Heart right ventricle (tissue), 16 donors: ENCODE results near the gene KAT6B. TPM values are rescaled to one million over a fixed set of nuclear protein-coding genes. Genes with fewer than 3 reads are reported as not detected.

Experiments used
- ATAC-seq, 8 donors: fragments of 200-7000 bp; cut with Tn5 transposase; one replicate each; pipeline ENCODE4 v1.9.1; 2020; ENCODE audit warnings: mild to moderate bottlenecking in 8 of 8, moderate library complexity in 8 of 8, moderate number of reproducible peaks in 1 of 8
- DNase-seq, 2 donors: peaks; one replicate each; pipeline ENCODE4 v3.0.0-alpha.2; 2020
- H3K27ac ChIP-seq, 10 donors: fragments of 200-600 bp; sonication (generic) in 2 of 10; one replicate each; pipeline versions ENCODE4 v1.5.0 to v1.8.0; 2020 to 2022; ENCODE audit warnings: mild to moderate bottlenecking in 3 of 10
- H3K27me3 ChIP-seq, 7 donors: fragments of 200-600 bp; one replicate each; pipeline ENCODE4 v1.8.0; 2021 to 2022; ENCODE audit warnings: mild to moderate bottlenecking in 2 of 7
- H3K36me3 ChIP-seq, 9 donors: fragments of 200-600 bp; sonication (generic) in 1 of 9; one replicate each; pipeline versions ENCODE4 v1.5.0 to v1.8.0; 2020 to 2022; ENCODE audit warnings: mild to moderate bottlenecking in 2 of 9
- H3K4me1 ChIP-seq, 9 donors: fragments of 200-600 bp; sonication (generic) in 1 of 9; one replicate each; pipeline versions ENCODE4 v1.5.0 to v1.8.0; 2020 to 2022; ENCODE audit warnings: mild to moderate bottlenecking in 4 of 9
- H3K4me3 ChIP-seq, 10 donors: fragments of 200-600 bp; sonication (generic) in 2 of 10; one replicate each; pipeline versions ENCODE4 v1.5.0 to v1.8.0; 2020 to 2022; ENCODE audit warnings: mild to moderate bottlenecking in 7 of 10, moderate library complexity in 2 of 10
- H3K9me3 ChIP-seq, 11 donors: fragments of 200-600 bp in 10 of 11; sonication (generic) in 2 of 11; one replicate each; pipeline versions ENCODE4 v1.5.0 to v1.8.0; 2013 to 2022; ENCODE audit warnings: mild to moderate bottlenecking in 2 of 11, control low read depth in 1 of 11, moderate library complexity in 1 of 11
- WGBS, 2 donors: extraction: QIAGEN DNeasy Blood & Tissue Kit; methylation state at CpG; one replicate each; pipeline ENCODE4 v1.1.7; 2013; ENCODE audit warnings: inconsistent platforms in 1 of 2; 5-methylcytosine and 5-hydroxymethylcytosine counted together
- intact Hi-C, 10 donors: fragments of 100-400 bp; cut with DNase I; formaldehyde crosslinking; loops; one replicate each; pipeline versions ENCODE4 v1.11.1 to v1.14.2; 2022
- polyA plus RNA-seq, 2 donors: library from polyadenylated mRNA; stranded (reverse); fragments of 200-250 nt; gene quantifications; one replicate each; pipeline ENCODE4 v1.2.3, GENCODE V29; 2013
- total RNA-seq, 10 donors: library from RNA; stranded (reverse); fragmentation: NEBNext Ultra II Directional in 3 of 10; extraction: Animal tissue kit (Norgen Biotek cat#: 25700) in 3 of 10; gene quantifications; one replicate each; pipeline versions ENCODE4 v1.2.1 to v1.2.4, GENCODE V29; 2021 to 2023
- TF ChIP-seq, protein P1 (sequence below), 9 donors: fragments of 200-600 bp; sonication (generic) in 2 of 9; IDR thresholded peaks; one replicate each; pipeline versions ENCODE4 v1.5.0 to v1.8.0; 2021 to 2022; ENCODE audit warnings: antibody characterized with exemption in 9 of 9, mild to moderate bottlenecking in 5 of 9, moderate library complexity in 1 of 9
- donor health status: Arrhythmogenic right ventricular cardiomyopathy.
- donor health status: ischemic (EF 13 %, LVEDD 7.1; RV severe dilation, severe dysfunction).
- donor health status: healthy with polysubstance abuse.
- donor health status: DM: no; HTN: yes; CAD: no.
- donor health status: DM: no; HTN: no; CAD: no.
- donor health status: ischemic (EF 25% LVEDD 6.9; RV normal size, moderate dysfunction).
- donor health status: ischemic (EF 25% LVEDD 5.7; RV mildly dilated, moderate dysfunction).
- donor health status: healthy.
- donor health status: DM: yes; HTN: yes; CAD: no.
- donor health status: Ischemic cardiomyopathy.
- donor health status: ischemic (EF 35%, LVEDD 5.7; RV mildly dilated, moderate dysfunction).
- donor health status: nonischemic (EF 11% LVEDD 7.7; RV severe dilation, severe dysfunction).
- donor health status: DM: yes; HTN: yes; CAD: no.
- donor health status: PGD.
- donor health status: ischemic (EF 29% LVEDD 5.4; RV normal size, mild dysfunction).
- donor health status: nonischemic (EF 23%, LVEDD 6.1; RV moderate dilation, normal function).

The KAT6B gene
- total and polyA plus RNA-seq, 12 donors: 3.4 to 58.4 (median 46.5) TPM

DNA sequence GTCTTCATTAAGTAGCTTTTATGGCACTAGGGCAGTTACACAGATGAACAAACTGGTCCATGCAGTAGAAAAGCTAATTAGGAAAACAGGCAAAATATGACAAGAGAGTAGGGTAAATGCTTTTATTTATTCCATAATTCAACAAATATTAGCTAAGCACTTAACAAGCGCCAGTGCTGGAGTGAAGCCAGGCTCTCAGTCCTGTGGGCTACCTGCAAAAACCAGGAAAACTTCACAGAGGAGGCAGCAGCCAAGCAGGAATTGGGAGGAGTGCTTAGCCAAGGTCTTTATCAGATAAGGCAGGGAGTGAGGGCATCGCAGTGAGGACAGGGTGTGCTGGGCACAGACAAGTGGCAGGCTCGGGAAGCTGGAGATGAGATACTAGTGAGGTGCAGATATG, 4.9 kb upstream of the KAT6B start:
- Histone ChIP-seq H3K27me3 (no peaks in the 10 kb centered on the region), H3K4me1 (peaks cover 5 to 36% (median 30%) of the 10 kb centered on the region in 9 donors), H3K4me3 (no peak overlapping the region), H3K27ac (peak overlapping the region in 6 of 10 donors; percentile 65 to 100 (median 87)), H3K9me3 (peaks cover 0 to 11% (median 0%) of the 10 kb centered on the region in 11 donors), H3K36me3 (no peaks in the 10 kb centered on the region)
- WGBS, 2 donors: 43 to 45% methylated on average over 3 of the region's 3 CpGs
- TF ChIP-seq, protein P1, sequence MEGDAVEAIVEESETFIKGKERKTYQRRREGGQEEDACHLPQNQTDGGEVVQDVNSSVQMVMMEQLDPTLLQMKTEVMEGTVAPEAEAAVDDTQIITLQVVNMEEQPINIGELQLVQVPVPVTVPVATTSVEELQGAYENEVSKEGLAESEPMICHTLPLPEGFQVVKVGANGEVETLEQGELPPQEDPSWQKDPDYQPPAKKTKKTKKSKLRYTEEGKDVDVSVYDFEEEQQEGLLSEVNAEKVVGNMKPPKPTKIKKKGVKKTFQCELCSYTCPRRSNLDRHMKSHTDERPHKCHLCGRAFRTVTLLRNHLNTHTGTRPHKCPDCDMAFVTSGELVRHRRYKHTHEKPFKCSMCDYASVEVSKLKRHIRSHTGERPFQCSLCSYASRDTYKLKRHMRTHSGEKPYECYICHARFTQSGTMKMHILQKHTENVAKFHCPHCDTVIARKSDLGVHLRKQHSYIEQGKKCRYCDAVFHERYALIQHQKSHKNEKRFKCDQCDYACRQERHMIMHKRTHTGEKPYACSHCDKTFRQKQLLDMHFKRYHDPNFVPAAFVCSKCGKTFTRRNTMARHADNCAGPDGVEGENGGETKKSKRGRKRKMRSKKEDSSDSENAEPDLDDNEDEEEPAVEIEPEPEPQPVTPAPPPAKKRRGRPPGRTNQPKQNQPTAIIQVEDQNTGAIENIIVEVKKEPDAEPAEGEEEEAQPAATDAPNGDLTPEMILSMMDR (IDR thresholded peaks at IDR 0.05): no peak
- DNase-seq: no peak
- intact Hi-C loops: loop anchor here in 8 of 10 donors (5.0 to 10.0 kb wide), 13 partner anchors 103 to 667 kb away; partner anchors contain the start of genes ADK (in 1 of the 8), AP3M1 (in 1 of the 8) and COMTD1 (in 1 of the 8)
- no peak for ATAC-seq

DNA sequence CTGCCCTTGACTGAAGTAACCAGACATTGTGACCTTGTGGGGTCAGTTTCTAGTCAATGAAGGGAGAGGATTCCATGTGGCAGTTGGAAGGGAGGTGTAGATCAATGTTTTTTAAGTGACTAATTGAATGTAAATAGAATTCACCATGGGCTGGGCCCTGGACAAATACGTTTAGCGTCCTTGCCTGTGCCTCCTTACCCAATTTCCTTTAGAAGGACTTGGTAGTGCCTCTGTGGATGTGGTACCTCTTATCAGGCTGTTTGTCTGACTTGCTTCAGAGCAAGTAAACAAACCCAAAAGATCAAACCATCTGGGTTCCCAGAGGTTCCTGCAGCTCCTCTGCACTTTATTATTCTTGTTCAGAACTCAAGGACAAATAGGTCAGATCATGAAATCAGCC, 4.3 kb upstream of the KAT6B start:
- WGBS, 2 donors: 75 to 86% methylated on average over 2 of the region's 2 CpGs
- no peak for ATAC-seq
- no peaks in the 10 kb centered on the region for H3K36me3 ChIP-seq
- H3K9me3 ChIP-seq: peaks cover 0 to 5% (median 0%) of the 10 kb centered on the region in 11 donors
- no peak for DNase-seq
- intact Hi-C loops: loop anchor here in 8 of 10 donors (5.0 to 10.0 kb wide), 13 partner anchors 103 to 667 kb away; partner anchors contain the start of genes ADK (in 1 of the 8), AP3M1 (in 1 of the 8) and COMTD1 (in 1 of the 8)
- H3K27me3 ChIP-seq: no peaks in the 10 kb centered on the region
- H3K4me1 ChIP-seq: peaks cover 5 to 38% (median 31%) of the 10 kb centered on the region in 9 donors
- TF ChIP-seq, protein P1 (IDR thresholded peaks at IDR 0.05): no peak
- peak overlapping the region in 9 of 10 donors; percentile 26 to 100 (median 68) for H3K27ac ChIP-seq
- H3K4me3 ChIP-seq: no peak overlapping the region

DNA sequence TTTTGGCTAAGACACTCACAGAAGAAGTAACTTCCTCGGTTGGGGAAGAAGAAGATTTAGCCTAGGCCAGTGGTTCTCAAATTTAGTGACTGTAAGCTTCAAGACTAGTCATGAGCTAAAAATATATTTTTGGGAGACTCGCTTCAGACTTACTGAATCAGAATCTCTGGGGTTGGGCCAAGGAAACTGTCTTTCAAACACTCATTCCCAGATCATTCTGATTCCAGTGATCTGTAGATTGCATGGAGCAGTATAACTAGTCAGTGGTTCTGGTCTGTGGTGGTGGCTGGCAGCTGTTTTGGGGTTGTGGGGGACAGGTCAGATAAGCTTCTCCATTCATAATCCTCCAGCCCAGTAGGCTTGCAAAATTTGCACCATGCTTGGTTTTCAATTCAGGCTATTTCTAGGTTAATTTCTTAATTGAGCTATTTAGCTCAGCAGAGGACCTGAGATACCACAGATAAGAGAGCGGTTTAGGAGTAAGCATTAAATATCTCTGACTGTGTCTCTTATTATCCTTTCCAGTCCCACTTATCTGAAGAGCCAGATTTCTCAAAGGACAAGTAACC, 3.8 kb upstream of the KAT6B start:
- 32 to 37% methylated on average over 3 of the region's 3 CpGs for WGBS, 2 donors
- Histone ChIP-seq H3K27ac (peak overlapping the region in 9 of 10 donors; percentile 26 to 100 (median 68)), H3K27me3 (no peaks in the 10 kb centered on the region), H3K4me3 (no peak overlapping the region), H3K9me3 (no peaks in the 10 kb centered on the region), H3K4me1 (peaks cover 5 to 43% (median 34%) of the 10 kb centered on the region in 9 donors), H3K36me3 (no peaks in the 10 kb centered on the region)
- TF ChIP-seq, protein P1 (IDR thresholded peaks at IDR 0.05): no peak
- no peak for ATAC-seq
- intact Hi-C loops: loop anchor here in 8 of 10 donors (5.0 to 10.0 kb wide), 13 partner anchors 102 to 668 kb away; partner anchors contain the start of genes ADK (in 1 of the 8), AP3M1 (in 1 of the 8) and COMTD1 (in 1 of the 8)
- DNase-seq: no peak

DNA sequence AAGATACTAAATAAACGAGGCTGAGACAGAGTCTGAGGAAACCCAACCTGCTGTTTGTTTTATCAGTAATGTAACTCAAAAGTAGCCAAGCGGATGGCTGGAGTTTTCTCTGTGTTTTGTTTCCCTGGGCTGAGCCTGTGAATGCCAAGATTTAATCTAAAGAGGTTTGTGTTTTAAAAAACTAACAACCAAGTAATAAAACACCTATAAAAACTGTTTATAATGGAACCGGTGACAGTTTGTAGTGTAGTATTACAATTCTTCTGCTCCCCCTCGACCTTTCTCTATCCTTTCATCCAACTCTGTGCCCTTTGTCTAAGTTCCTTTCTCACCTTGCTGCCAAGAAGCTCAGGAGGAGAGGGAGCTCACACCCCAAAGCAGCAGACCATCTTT, 2.6 kb upstream of the KAT6B start:
- ATAC-seq (no peak), DNase-seq (no peak)
- H3K36me3 ChIP-seq: no peaks in the 10 kb centered on the region
- H3K9me3 ChIP-seq: no peaks in the 10 kb centered on the region
- H3K27me3 ChIP-seq: no peaks in the 10 kb centered on the region
- H3K27ac ChIP-seq: peak overlapping the region in 7 of 10 donors; percentile 86 to 100 (median 95)
- TF ChIP-seq, protein P1 (IDR thresholded peaks at IDR 0.05): no peak
- peaks cover 5 to 52% (median 43%) of the 10 kb centered on the region in 9 donors for H3K4me1 ChIP-seq
- intact Hi-C loops: loop anchor here in 8 of 10 donors (5.0 to 10.0 kb wide), 13 partner anchors 101 to 669 kb away; partner anchors contain the start of genes ADK (in 1 of the 8), AP3M1 (in 1 of the 8) and COMTD1 (in 1 of the 8)
- H3K4me3 ChIP-seq: no peak overlapping the region
- WGBS, 2 donors: 37 to 38% methylated on average over 4 of the region's 4 CpGs
